ENCODE data around the gene ADAMTS18. TPM values are rescaled to one million over a fixed set of nuclear protein-coding genes. Genes with fewer than 3 reads are reported as not detected.

Gene ADAMTS18
- total RNA-seq, 6 experiments from 2014 or later = not detected

DNA sequence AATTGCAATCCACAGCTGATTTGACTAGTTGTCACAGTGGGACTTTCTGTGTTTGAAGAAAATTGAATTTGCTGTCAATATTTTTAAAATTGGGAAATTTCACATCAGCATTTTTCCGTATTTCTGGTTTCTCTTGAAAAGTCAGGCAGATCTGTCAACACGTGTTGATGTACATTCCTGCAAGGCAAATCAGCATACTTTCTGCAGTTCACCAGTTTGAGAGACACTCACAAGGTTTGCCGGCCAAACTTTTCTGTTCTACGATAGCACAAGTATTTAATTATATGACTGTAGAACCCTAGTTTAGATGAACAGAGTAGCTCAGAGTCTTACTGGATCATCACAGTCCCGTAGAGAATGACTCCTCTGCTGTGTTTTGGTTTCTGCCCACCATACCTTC, 102.0 kb downstream of the ADAMTS18 start:
- whole genome bisulfite sequencing (ENCODE audit: insufficient coverage, low coverage, low lambda C conversion rate, missing lambda C conversion rate) = 55% methylated on average over 5 of the region's 5 CpGs
- no peaks in the 10 kb centered on the region for H3K36me3 ChIP-seq
- TF ChIP-seq POLR2A (IDR thresholded peaks at IDR 0.05) = no peak
- TF ChIP-seq, protein P1, sequence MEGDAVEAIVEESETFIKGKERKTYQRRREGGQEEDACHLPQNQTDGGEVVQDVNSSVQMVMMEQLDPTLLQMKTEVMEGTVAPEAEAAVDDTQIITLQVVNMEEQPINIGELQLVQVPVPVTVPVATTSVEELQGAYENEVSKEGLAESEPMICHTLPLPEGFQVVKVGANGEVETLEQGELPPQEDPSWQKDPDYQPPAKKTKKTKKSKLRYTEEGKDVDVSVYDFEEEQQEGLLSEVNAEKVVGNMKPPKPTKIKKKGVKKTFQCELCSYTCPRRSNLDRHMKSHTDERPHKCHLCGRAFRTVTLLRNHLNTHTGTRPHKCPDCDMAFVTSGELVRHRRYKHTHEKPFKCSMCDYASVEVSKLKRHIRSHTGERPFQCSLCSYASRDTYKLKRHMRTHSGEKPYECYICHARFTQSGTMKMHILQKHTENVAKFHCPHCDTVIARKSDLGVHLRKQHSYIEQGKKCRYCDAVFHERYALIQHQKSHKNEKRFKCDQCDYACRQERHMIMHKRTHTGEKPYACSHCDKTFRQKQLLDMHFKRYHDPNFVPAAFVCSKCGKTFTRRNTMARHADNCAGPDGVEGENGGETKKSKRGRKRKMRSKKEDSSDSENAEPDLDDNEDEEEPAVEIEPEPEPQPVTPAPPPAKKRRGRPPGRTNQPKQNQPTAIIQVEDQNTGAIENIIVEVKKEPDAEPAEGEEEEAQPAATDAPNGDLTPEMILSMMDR (IDR thresholded peaks at IDR 0.05) = no peak
- intact Hi-C loops (cut with DNase I) = no loop called here
- DNase-seq = no peak
- H3K27ac ChIP-seq = no peak overlapping the region
- no peak for ATAC-seq
- no peak overlapping the region for H3K4me3 ChIP-seq
- no peaks in the 10 kb centered on the region for H3K9me3 ChIP-seq
- no peaks in the 10 kb centered on the region for H3K27me3 ChIP-seq
- H3K4me1 ChIP-seq = no peaks in the 10 kb centered on the region

DNA sequence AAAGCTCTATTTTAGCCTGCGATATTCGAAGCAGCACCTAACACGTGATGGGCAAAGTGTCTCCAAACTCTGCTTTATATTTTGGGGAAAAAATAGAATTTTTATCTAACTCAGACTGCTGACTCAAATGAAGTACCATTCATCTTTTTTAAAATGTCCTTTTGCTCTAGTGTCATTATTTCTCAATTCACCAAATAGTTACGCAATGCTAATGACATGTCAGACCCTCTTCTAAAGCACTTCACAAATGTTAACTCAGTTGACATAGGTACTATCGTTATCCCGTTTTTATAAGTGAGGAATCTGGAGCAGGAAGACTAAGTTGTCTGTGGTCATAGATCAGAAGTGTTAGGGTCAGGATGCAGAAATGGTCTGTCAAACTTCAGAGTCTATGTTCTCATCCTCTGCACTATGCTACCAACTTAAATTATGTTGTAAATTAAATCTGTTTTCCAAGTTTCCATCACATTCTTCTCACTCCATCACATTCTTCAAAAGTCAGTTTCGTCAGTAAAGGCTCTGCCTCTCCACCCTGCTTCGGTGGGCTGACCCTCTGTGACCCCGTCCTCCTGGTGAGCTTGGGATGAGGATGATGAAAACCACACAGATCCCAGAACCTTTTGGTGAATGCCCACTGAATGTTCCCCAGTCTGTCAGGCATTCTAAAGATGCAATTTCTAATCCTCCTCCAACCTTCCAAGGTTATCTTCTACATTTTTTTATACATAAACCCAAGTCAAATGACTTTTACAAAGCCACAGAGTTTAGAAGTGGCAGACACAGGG, 102.8 kb downstream of the ADAMTS18 start:
- WGBS (ENCODE audit: insufficient coverage, low coverage, low lambda C conversion rate, missing lambda C conversion rate) = 33% methylated on average over 9 of the region's 9 CpGs
- no peaks in the 10 kb centered on the region for H3K4me1 ChIP-seq
- no peak for ATAC-seq

DNA sequence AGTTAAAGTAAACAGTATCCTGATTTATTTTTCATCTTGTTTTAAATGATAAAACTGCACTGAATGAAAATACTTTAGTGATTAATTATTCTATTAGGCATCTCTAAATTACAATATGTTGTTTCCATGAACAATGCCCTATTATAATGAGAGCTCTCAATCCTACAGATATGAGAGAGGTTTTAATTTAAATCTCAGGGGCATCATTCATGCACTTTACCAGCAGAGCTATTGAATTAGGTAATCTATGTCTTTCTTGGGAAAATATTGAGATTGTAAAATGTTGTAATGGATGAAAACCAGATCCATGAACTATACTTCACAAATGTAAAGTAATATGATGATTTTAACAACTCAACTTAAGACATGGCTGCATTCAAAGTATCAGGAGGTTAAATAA, 103.8 kb downstream of the ADAMTS18 start:
- H3K27ac ChIP-seq = no peak overlapping the region
- no peak overlapping the region for H3K4me3 ChIP-seq
- ATAC-seq = no peak
- no peaks in the 10 kb centered on the region for H3K36me3 ChIP-seq
- no peaks in the 10 kb centered on the region for H3K4me1 ChIP-seq
- DNase-seq = no peak
- TF ChIP-seq, protein P1 (IDR thresholded peaks at IDR 0.05) = no peak
- TF ChIP-seq POLR2A (IDR thresholded peaks at IDR 0.05) = no peak
- H3K27me3 ChIP-seq = no peaks in the 10 kb centered on the region
- H3K9me3 ChIP-seq = no peaks in the 10 kb centered on the region
- intact Hi-C loops (cut with DNase I) = no loop called here

More for the DNA sequence above, 102.8 kb downstream of the ADAMTS18 start:
- Histone ChIP-seq H3K36me3 (no peaks in the 10 kb centered on the region), H3K4me3 (no peak overlapping the region), H3K27ac (no peak overlapping the region), H3K9me3 (no peaks in the 10 kb centered on the region), H3K27me3 (no peaks in the 10 kb centered on the region)
- intact Hi-C loops (cut with DNase I) = no loop called here
- TF ChIP-seq POLR2A (IDR thresholded peaks at IDR 0.05) = no peak
- TF ChIP-seq, protein P1 (IDR thresholded peaks at IDR 0.05) = no peak
- no peak for DNase-seq

DNA sequence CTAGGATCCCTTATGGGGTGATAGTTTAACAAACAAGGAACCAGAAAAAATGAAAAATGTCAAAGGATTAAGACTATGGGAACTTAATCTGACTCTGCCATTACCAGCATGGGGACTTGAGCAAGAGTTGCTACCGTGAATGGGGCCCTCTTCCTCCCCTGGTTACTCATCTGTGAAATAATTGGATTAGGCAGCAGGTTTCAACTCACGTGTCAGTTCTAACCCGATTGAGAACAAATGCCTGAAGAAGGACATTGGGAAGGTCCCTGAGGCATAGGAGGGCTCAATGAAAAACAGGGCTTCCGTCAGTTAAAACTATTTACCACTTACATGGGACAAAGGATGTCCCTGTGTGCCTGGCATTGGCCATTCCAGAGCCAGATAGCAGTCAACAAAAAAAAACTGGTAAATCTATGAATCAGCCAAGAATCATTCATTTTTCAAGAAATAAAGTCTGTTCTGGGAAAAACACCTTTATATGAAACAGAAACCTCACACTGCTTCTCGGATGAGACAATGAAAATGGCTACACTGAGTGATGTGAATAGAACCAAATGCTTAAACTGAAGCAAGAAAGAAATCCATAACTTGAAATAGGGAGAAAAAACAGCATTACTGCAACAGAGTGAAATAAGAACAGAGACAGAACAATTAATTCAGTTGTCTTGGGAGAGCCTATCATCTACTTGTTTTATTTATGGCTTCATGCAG, 104.3 kb downstream of the ADAMTS18 start:
- no peak for DNase-seq
- no peak for ATAC-seq
- no peaks in the 10 kb centered on the region for H3K27me3 ChIP-seq
- no peaks in the 10 kb centered on the region for H3K9me3 ChIP-seq
- 21% methylated on average over 5 of the region's 5 CpGs for WGBS (ENCODE audit: insufficient coverage, low coverage, low lambda C conversion rate, missing lambda C conversion rate)
- H3K36me3 ChIP-seq = no peaks in the 10 kb centered on the region
- H3K4me1 ChIP-seq = no peaks in the 10 kb centered on the region
- TF ChIP-seq POLR2A (IDR thresholded peaks at IDR 0.05) = no peak
- TF ChIP-seq, protein P1 (IDR thresholded peaks at IDR 0.05) = no peak
- no peak overlapping the region for H3K27ac ChIP-seq
- intact Hi-C loops (cut with DNase I) = no loop called here
- no peak overlapping the region for H3K4me3 ChIP-seq
